H9 (cell line): ENCODE measurements around the gene LMOD3. TPM values are rescaled to one million over a fixed set of nuclear protein-coding genes. Genes with fewer than 3 reads are reported as not detected.

Source experiments
- DNase-seq: peaks from one replicate; pipeline ENCODE4 v3.0.0-alpha.2; 2017
- H2AFZ ChIP-seq: one replicate; pipeline ENCODE4 v1.6.1; 2013; ENCODE audit warnings: mild to moderate bottlenecking, low read length, control low read depth, moderate library complexity
- H2AK5ac ChIP-seq: 2 replicates; pipeline ENCODE4 v1.6.1; 2013; ENCODE audit warnings: low read length, control low read depth, mixed read lengths; ENCODE audit not compliant: insufficient read length
- H2BK120ac ChIP-seq: one replicate; pipeline ENCODE4 v1.6.1; 2013; ENCODE audit warnings: low read depth, mild to moderate bottlenecking, low read length, control low read depth, inconsistent platforms; ENCODE audit not compliant: poor library complexity, severe bottlenecking
- H2BK12ac ChIP-seq: 2 replicates; pipeline ENCODE4 v1.6.1; 2013; ENCODE audit warnings: low read length, control low read depth, mixed read lengths, low read depth; ENCODE audit not compliant: insufficient read length
- H2BK15ac ChIP-seq: 2 replicates; pipeline ENCODE4 v1.6.1; 2013; ENCODE audit warnings: low read depth, low read length, control low read depth
- H2BK20ac ChIP-seq: one replicate; pipeline ENCODE4 v1.6.1; 2013; ENCODE audit warnings: low read depth, mild to moderate bottlenecking, low read length, control low read depth, inconsistent platforms; ENCODE audit not compliant: poor library complexity, severe bottlenecking
- H2BK5ac ChIP-seq: 2 replicates; pipeline ENCODE4 v1.6.1; 2013; ENCODE audit warnings: low read length, control low read depth, mixed read lengths; ENCODE audit not compliant: insufficient read length
- H3K14ac ChIP-seq: 2 replicates; pipeline ENCODE4 v1.6.1; 2013; ENCODE audit warnings: low read length, control low read depth; ENCODE audit not compliant: insufficient read depth
- H3K18ac ChIP-seq: 2 replicates; pipeline ENCODE4 v1.6.1; 2013; ENCODE audit warnings: low read depth, mild to moderate bottlenecking, mixed read lengths, low read length, control low read depth; ENCODE audit not compliant: insufficient read length
- H3K23ac ChIP-seq: 2 replicates; pipeline ENCODE4 v1.6.1; 2013; ENCODE audit warnings: low read length, control low read depth, mixed read lengths, low read depth; ENCODE audit not compliant: insufficient read length
- H3K23me2 ChIP-seq: 2 replicates; pipeline ENCODE4 v1.6.1; 2013; ENCODE audit warnings: low read depth, mild to moderate bottlenecking, mixed read lengths, low read length, control low read depth; ENCODE audit not compliant: insufficient read length, poor library complexity, severe bottlenecking
- H3K27ac ChIP-seq: 2 replicates; pipeline ENCODE4 v1.5.1; 2013; ENCODE audit warnings: low read length, control low read depth, mixed read lengths, low read depth; ENCODE audit not compliant: insufficient read length
- H3K27me3 ChIP-seq: 2 replicates; pipeline ENCODE4 v1.6.1; 2013; ENCODE audit warnings: low read length, control low read depth, inconsistent platforms; ENCODE audit not compliant: insufficient read depth
- H3K4ac ChIP-seq: 2 replicates; pipeline ENCODE4 v1.6.1; 2013; ENCODE audit warnings: low read depth, mild to moderate bottlenecking, control low read depth, inconsistent platforms, low read length, moderate library complexity
- H3K4me1 ChIP-seq: 2 replicates; pipeline ENCODE4 v1.6.1; 2013; ENCODE audit warnings: low read length, control low read depth, inconsistent platforms; ENCODE audit not compliant: insufficient read depth
- H3K4me2 ChIP-seq: 2 replicates; pipeline ENCODE4 v1.6.1; 2013; ENCODE audit warnings: low read length, control low read depth, mixed read lengths; ENCODE audit not compliant: insufficient read length, insufficient read depth
- H3K56ac ChIP-seq: 2 replicates; pipeline ENCODE4 v1.6.1; 2013; ENCODE audit warnings: low read depth, mild to moderate bottlenecking, mixed read lengths, low read length, control low read depth; ENCODE audit not compliant: insufficient read length
- H3K79me1 ChIP-seq: 2 replicates; pipeline ENCODE4 v1.6.1; 2013; ENCODE audit warnings: low read depth, mild to moderate bottlenecking, moderate library complexity, low read length, control low read depth, inconsistent platforms; ENCODE audit not compliant: insufficient read depth, poor library complexity, severe bottlenecking
- H3K79me2 ChIP-seq: 2 replicates; pipeline ENCODE4 v1.6.1; 2013; ENCODE audit warnings: low read length, control low read depth, inconsistent platforms; ENCODE audit not compliant: insufficient read depth
- H3K9ac ChIP-seq: 2 replicates; pipeline ENCODE4 v1.6.1; 2013; ENCODE audit warnings: low read length, control low read depth, mixed read lengths; ENCODE audit not compliant: insufficient read length; ENCODE audit errors: extremely low read depth
- H3K9me3 ChIP-seq: one replicate; pipeline ENCODE4 v1.6.1; 2013; ENCODE audit warnings: low read depth, low read length, inconsistent platforms; ENCODE audit not compliant: control insufficient read depth
- H3T11ph ChIP-seq: one replicate; pipeline ENCODE4 v1.6.1; 2013; ENCODE audit warnings: mild to moderate bottlenecking, low read length, control low read depth, inconsistent platforms
- H4K20me1 ChIP-seq: one replicate; pipeline ENCODE4 v1.6.1; 2013; ENCODE audit not compliant: control insufficient read depth, insufficient read length, insufficient read depth
- H4K5ac ChIP-seq: 2 replicates; pipeline ENCODE4 v1.6.1; 2013; ENCODE audit warnings: low read depth, mild to moderate bottlenecking, mixed read lengths, low read length, control low read depth; ENCODE audit not compliant: insufficient read length
- H4K8ac ChIP-seq: replicated peaks from 2 replicates; pipeline ENCODE4 v1.6.1; 2013; ENCODE audit warnings: low read length, control low read depth, mixed read lengths, low read depth; ENCODE audit not compliant: insufficient read length
- H4K91ac ChIP-seq: 2 replicates; pipeline ENCODE4 v1.6.1; 2013; ENCODE audit warnings: low read depth, mild to moderate bottlenecking, moderate library complexity, mixed read lengths, low read length, control low read depth; ENCODE audit not compliant: insufficient read length
- H3K27ac Mint-ChIP-seq, 3 experiments: 2 replicates in 2 of 3; 3 replicates in 1 of 3; pipeline ENCODE4 v1.8.0; 2020 to 2021; ENCODE audit warnings: mixed read lengths in 3 of 3, mild to moderate bottlenecking in 1 of 3, moderate library complexity in 1 of 3
- H3K27me3 Mint-ChIP-seq: 2 replicates; pipeline ENCODE4 v1.8.0; 2021; ENCODE audit warnings: low read depth, mild to moderate bottlenecking, moderate library complexity, mixed read lengths
- H3K36me3 Mint-ChIP-seq, 3 experiments: 2 replicates in 2 of 3; 3 replicates in 1 of 3; pipeline ENCODE4 v1.8.0; 2020 to 2021; ENCODE audit warnings: low read depth in 3 of 3, mixed read lengths in 3 of 3; ENCODE audit not compliant: insufficient read depth in 1 of 3
- H3K4me1 Mint-ChIP-seq, 2 experiments: 2 replicates each; pipeline ENCODE4 v1.8.0; 2020; ENCODE audit warnings: mixed read lengths in 2 of 2
- H3K4me3 Mint-ChIP-seq, 2 experiments: 2 replicates in 1 of 2; 3 replicates in 1 of 2; pipeline ENCODE4 v1.8.0; 2020 to 2021; ENCODE audit warnings: mild to moderate bottlenecking in 2 of 2, mixed read lengths in 2 of 2, moderate library complexity in 1 of 2
- H3K9me3 Mint-ChIP-seq, 2 experiments: 2 replicates in 1 of 2; 3 replicates in 1 of 2; pipeline ENCODE4 v1.8.0; 2020; ENCODE audit warnings: mild to moderate bottlenecking in 2 of 2, mixed read lengths in 2 of 2, moderate library complexity in 1 of 2
- CTCF ChIP-seq: fragments of 200-600 bp; sonication (generic); conservative IDR thresholded peaks from 3 replicates; pipeline ENCODE4 v1.8.0; 2021; ENCODE audit warnings: antibody characterized with exemption, mild to moderate bottlenecking
- WGBS: extraction: QIAGEN DNeasy Blood & Tissue Kit; methylation state at CpG from one replicate; pipeline ENCODE4 v1.1.7; 2013; ENCODE audit warnings: missing lambda C conversion rate, low lambda C conversion rate, mixed read lengths; ENCODE audit not compliant: insufficient read length; ENCODE audit errors: extremely low coverage; 5-methylcytosine and 5-hydroxymethylcytosine counted together
- total RNA-seq: library from RNA; stranded (reverse); gene quantifications from 2 replicates; pipeline ENCODE4 v1.2.1, GENCODE V29; 2021

LMOD3 gene
- total RNA-seq, 1 experiment from 2014 or later = not detected

GRCh38 chr3:69120879-69121464, 1.4 kb downstream of the LMOD3 start:
- WGBS = no CpG with 5 or more reads among the region's 1 CpG
- H4K91ac ChIP-seq = no peak overlapping the region
- no peak overlapping the region for H4K8ac ChIP-seq
- H3K4me3 Mint-ChIP-seq = no peak overlapping the region
- no peaks in the 10 kb centered on the region for H3K36me3 Mint-ChIP-seq
- H3K4me1 Mint-ChIP-seq = peaks cover 0 to 6% of the 10 kb centered on the region in 2 experiments; a peak in 2 of 4 replicates
- no peak overlapping the region for H3T11ph ChIP-seq
- no peaks in the 10 kb centered on the region for H3K9me3 ChIP-seq
- no peak overlapping the region for H2BK120ac ChIP-seq
- DNase-seq = peak; percentile 82
- H4K20me1 ChIP-seq = no peaks in the 10 kb centered on the region
- no peak overlapping the region for H2BK20ac ChIP-seq
- no peaks in the 10 kb centered on the region for H3K79me1 ChIP-seq
- H3K4ac ChIP-seq = no peak overlapping the region
- H3K27ac ChIP-seq = no peak overlapping the region
- H2BK12ac ChIP-seq = no peak overlapping the region
- no peak overlapping the region for H4K5ac ChIP-seq
- no peaks in the 10 kb centered on the region for H3K23me2 ChIP-seq
- no peaks in the 10 kb centered on the region for H3K79me2 ChIP-seq
- H3K27me3 ChIP-seq = no peaks in the 10 kb centered on the region
- no peak overlapping the region for H3K9ac ChIP-seq
- no peak overlapping the region for H2AK5ac ChIP-seq
- no peak overlapping the region for H2BK15ac ChIP-seq
- H3K18ac ChIP-seq = no peak overlapping the region
- no peaks in the 10 kb centered on the region; the same call in 1 of the 2 replicates for H3K4me1 ChIP-seq
- H3K27me3 Mint-ChIP-seq = no peaks in the 10 kb centered on the region
- H3K56ac ChIP-seq = no peak overlapping the region
- no peak overlapping the region for H2AFZ ChIP-seq
- no peak overlapping the region for H3K27ac Mint-ChIP-seq
- no peak overlapping the region for H2BK5ac ChIP-seq
- H3K4me2 ChIP-seq = no peak overlapping the region
- no peak overlapping the region for H3K23ac ChIP-seq
- no peak overlapping the region for H3K14ac ChIP-seq
- peak; percentile 91 for TF ChIP-seq CTCF
- H3K9me3 Mint-ChIP-seq = no peaks in the 10 kb centered on the region
